H1 (cell line): Measurements from ENCODE around the gene GALNT12. TPM values are rescaled to one million over a fixed set of nuclear protein-coding genes. Genes with fewer than 3 reads are reported as not detected.

Experiments
- CTCF ChIA-PET: fragments of 300-600 bp; sonication (Branson Sonifier 250); formaldehyde crosslinking; loops from one replicate; lab custom pipeline; 2021; ENCODE audit not compliant: partially characterized antibody; lab: Charles Lee
- POLR2A ChIA-PET: fragments of 300-600 bp; sonication (Branson Sonifier 250); formaldehyde crosslinking; loops from one replicate; lab custom pipeline; 2021; ENCODE audit warnings: inconsistent platforms; ENCODE audit not compliant: partially characterized antibody; lab: Charles Lee
- DNase-seq, 2 experiments: peaks; one replicate each; pipeline versions ENCODE4 v3.0.0 to v3.0.0-alpha.2; 2010 to 2022; ENCODE audit warnings: low spot score in 2 of 2, low read depth in 1 of 2, mixed read lengths in 1 of 2
- FAIRE-seq: peaks from 2 replicates; lab custom pipeline; 2011; peaks lifted over from hg19 to GRCh38; lab: Jason Lieb, UNC
- H2AFZ ChIP-seq: 2 replicates; pipeline ENCODE4 v1.8.1; 2012; ENCODE audit warnings: low read length, inconsistent platforms
- H2AK5ac ChIP-seq: 2 replicates; pipeline ENCODE4 v1.6.1; 2013; ENCODE audit warnings: low read depth, low read length
- H2BK120ac ChIP-seq: replicated peaks from 2 replicates; pipeline ENCODE3; 2013; ENCODE audit warnings: low read depth, low read length, inconsistent platforms
- H2BK12ac ChIP-seq: 2 replicates; pipeline ENCODE4 v1.6.1; 2013; ENCODE audit warnings: low read depth, low read length
- H2BK15ac ChIP-seq: 2 replicates; pipeline ENCODE4 v1.6.1; 2013; ENCODE audit warnings: low read length
- H2BK20ac ChIP-seq: 2 replicates; pipeline ENCODE4 v1.6.1; 2013; ENCODE audit warnings: low read length
- H2BK5ac ChIP-seq: 2 replicates; pipeline ENCODE4 v1.6.1; 2013; ENCODE audit warnings: low read depth, low read length
- H3K14ac ChIP-seq: 2 replicates; pipeline ENCODE4 v1.6.1; 2013; ENCODE audit warnings: inconsistent platforms; ENCODE audit not compliant: insufficient read length
- H3K18ac ChIP-seq: 2 replicates; pipeline ENCODE4 v1.6.1; 2013; ENCODE audit warnings: low read length; ENCODE audit errors: extremely low read depth
- H3K23ac ChIP-seq: 2 replicates; pipeline ENCODE4 v1.6.1; 2013; ENCODE audit warnings: inconsistent platforms; ENCODE audit not compliant: insufficient read length
- H3K23me2 ChIP-seq: 2 replicates; pipeline ENCODE4 v1.6.1; 2013; ENCODE audit warnings: low read depth, low read length
- H3K27ac ChIP-seq: 2 replicates; pipeline ENCODE4 v1.6.1; 2011; ENCODE audit warnings: low read depth, low read length, inconsistent platforms
- H3K27me3 ChIP-seq, 4 experiments: replicated peaks in 1 of 4; 1 replicate in 1 of 4; 2 replicates in 3 of 4; pipeline versions ENCODE4 v1.6.1 to v1.8.1; 2011 to 2013; ENCODE audit warnings: low read length in 3 of 4, mild to moderate bottlenecking in 3 of 4, inconsistent platforms in 2 of 4, mixed read lengths in 2 of 4, moderate library complexity in 1 of 4; ENCODE audit not compliant: control insufficient read depth in 3 of 4, insufficient read depth in 3 of 4; ENCODE audit errors: extremely low read depth in 1 of 4
- H3K36me3 ChIP-seq, 4 experiments: 2 replicates each; pipeline versions ENCODE4 v1.6.1 to v1.8.1; 2011 to 2013; ENCODE audit warnings: mild to moderate bottlenecking in 4 of 4, low read length in 3 of 4, moderate library complexity in 2 of 4, control low read depth in 1 of 4, inconsistent platforms in 1 of 4; ENCODE audit not compliant: insufficient read depth in 4 of 4, control insufficient read depth in 2 of 4
- H3K4ac ChIP-seq: replicated peaks from 2 replicates; pipeline ENCODE3; 2013; ENCODE audit warnings: low read length, low read depth, mixed read lengths, inconsistent platforms; ENCODE audit not compliant: insufficient read length
- H3K4me1 ChIP-seq, 4 experiments: replicated peaks in 1 of 4; 1 replicate in 1 of 4; 2 replicates in 3 of 4; pipeline versions ENCODE4 v1.6.1 to v1.8.1; 2011 to 2013; ENCODE audit warnings: low read length in 3 of 4, inconsistent platforms in 2 of 4, mixed read lengths in 1 of 4; ENCODE audit not compliant: insufficient read depth in 4 of 4, control insufficient read depth in 3 of 4
- H3K4me2 ChIP-seq, 2 experiments: 2 replicates each; pipeline versions ENCODE4 v1.6.1 to v1.8.1; 2011 to 2013; ENCODE audit warnings: low read depth in 2 of 2, low read length in 2 of 2, control low read depth in 1 of 2, inconsistent platforms in 1 of 2, mild to moderate bottlenecking in 1 of 2; ENCODE audit not compliant: insufficient read depth in 1 of 2
- H3K4me3 ChIP-seq, 4 experiments: fragments of 200-600, 300-600 bp in 1 of 4; sonication (generic), shearing (Covaris generic), sonication (Bioruptor Twin) in 1 of 4; 2 replicates each; pipeline versions ENCODE4 v1.5.1 to v1.8.1; 2011 to 2016; ENCODE audit warnings: low read length in 4 of 4, low read depth in 3 of 4, control low read depth in 2 of 4, inconsistent platforms in 2 of 4, mild to moderate bottlenecking in 2 of 4, mixed read lengths in 1 of 4, moderate library complexity in 1 of 4; ENCODE audit not compliant: insufficient read depth in 2 of 4; ENCODE audit errors: extremely low read depth in 1 of 4
- H3K56ac ChIP-seq: replicated peaks from 2 replicates; pipeline ENCODE3; 2013; ENCODE audit warnings: low read depth, mild to moderate bottlenecking, mixed read lengths, low read length, inconsistent platforms; ENCODE audit not compliant: insufficient read length
- H3K79me1 ChIP-seq: 2 replicates; pipeline ENCODE4 v1.6.1; 2013; ENCODE audit warnings: low read depth, low read length, control low read depth
- H3K79me2 ChIP-seq, 2 experiments: 2 replicates each; pipeline versions ENCODE4 v1.6.1 to v1.8.1; 2012 to 2013; ENCODE audit warnings: low read length in 2 of 2, mild to moderate bottlenecking in 2 of 2, inconsistent platforms in 1 of 2; ENCODE audit not compliant: insufficient read depth in 2 of 2, control insufficient read depth in 1 of 2
- H3K9ac ChIP-seq, 4 experiments: replicated peaks in 1 of 4; 1 replicate in 1 of 4; 2 replicates in 3 of 4; pipeline versions ENCODE4 v1.6.1 to v1.8.1; 2011 to 2013; ENCODE audit warnings: low read depth in 3 of 4, low read length in 3 of 4, control low read depth in 2 of 4, mild to moderate bottlenecking in 2 of 4, moderate library complexity in 2 of 4, inconsistent platforms in 1 of 4; ENCODE audit errors: extremely low read depth in 1 of 4
- H3K9me3 ChIP-seq, 2 experiments: 2 replicates each; pipeline versions ENCODE4 v1.6.1 to v1.8.1; 2012 to 2013; ENCODE audit warnings: mild to moderate bottlenecking in 2 of 2, moderate library complexity in 2 of 2, control low read depth in 1 of 2, inconsistent platforms in 1 of 2, low read depth in 1 of 2, low read length in 1 of 2, mixed read lengths in 1 of 2; ENCODE audit not compliant: insufficient read depth in 2 of 2
- H4K20me1 ChIP-seq, 2 experiments: replicated peaks in 1 of 2; 2 replicates each; pipeline versions ENCODE3 to v1.8.1; 2011 to 2013; ENCODE audit warnings: inconsistent platforms in 2 of 2, low read length in 2 of 2, mild to moderate bottlenecking in 1 of 2; ENCODE audit not compliant: insufficient read depth in 2 of 2, control insufficient read depth in 1 of 2
- H4K5ac ChIP-seq: 2 replicates; pipeline ENCODE4 v1.6.1; 2013; ENCODE audit warnings: low read length, low read depth, mixed read lengths, inconsistent platforms; ENCODE audit not compliant: insufficient read length
- H4K8ac ChIP-seq: 2 replicates; pipeline ENCODE4 v1.8.0; 2013; ENCODE audit warnings: mild to moderate bottlenecking, moderate library complexity, low read length, inconsistent platforms; ENCODE audit not compliant: insufficient read depth; ENCODE audit errors: extremely low read depth
- H4K91ac ChIP-seq: replicated peaks from 2 replicates; pipeline ENCODE3; 2013; ENCODE audit warnings: low read length, mixed read lengths, inconsistent platforms; ENCODE audit not compliant: insufficient read length
- CBX8 ChIP-seq: fragments of 300-800, 300-1000 bp; sonication (generic); IDR thresholded peaks from 2 replicates; pipeline ENCODE4 v1.7.1; 2016; ENCODE audit warnings: low read depth, low read length, borderline replicate concordance
- FOSL1 ChIP-seq: IDR thresholded peaks from 2 replicates; pipeline ENCODE4 v1.6.1; 2011; ENCODE audit warnings: mild to moderate bottlenecking, low read depth, low read length, moderate library complexity; ENCODE audit not compliant: insufficient read depth
- HDAC6 ChIP-seq: IDR thresholded peaks from one replicate; pipeline ENCODE4 v1.7.1; 2012; ENCODE audit warnings: low read depth, mild to moderate bottlenecking, inconsistent platforms, low read length, moderate library complexity
- POLR2A ChIP-seq, 2 experiments: IDR thresholded peaks; 1 replicate in 1 of 2; 2 replicates in 1 of 2; pipeline ENCODE4 v1.6.1; 2011; ENCODE audit warnings: low read depth in 2 of 2, low read length in 2 of 2, mild to moderate bottlenecking in 2 of 2; ENCODE audit errors: control extremely low read depth in 1 of 2
- POLR2AphosphoS5 ChIP-seq: IDR thresholded peaks from 2 replicates; pipeline ENCODE4 v1.6.1; 2011; ENCODE audit warnings: low read depth, low read length
- RNF2 ChIP-seq: fragments of 200-900, 300-1000 bp; sonication (generic); IDR thresholded peaks from 2 replicates; pipeline ENCODE4 v1.7.1; 2016; ENCODE audit warnings: borderline replicate concordance, low read depth, mild to moderate bottlenecking, antibody characterized with exemption, low read length; ENCODE audit not compliant: poor library complexity, severe bottlenecking; ENCODE audit errors: missing control alignments
- SP1 ChIP-seq: IDR thresholded peaks from 2 replicates; pipeline ENCODE4 v1.6.1; 2011; ENCODE audit warnings: low read depth, low read length
- SP2 ChIP-seq: IDR thresholded peaks from 2 replicates; pipeline ENCODE4 v1.6.1; 2012; ENCODE audit warnings: mild to moderate bottlenecking, low read length, inconsistent platforms
- SRF ChIP-seq: IDR thresholded peaks from 2 replicates; pipeline ENCODE4 v1.6.1; 2011; ENCODE audit warnings: mild to moderate bottlenecking, low read depth, low read length, moderate library complexity
- TAF1 ChIP-seq: IDR thresholded peaks from 2 replicates; pipeline ENCODE4 v1.6.1; 2011; ENCODE audit warnings: mild to moderate bottlenecking, low read depth, low read length
- TAF7 ChIP-seq: optimal IDR thresholded peaks from 2 replicates; pipeline ENCODE3; 2011; ENCODE audit warnings: low read depth, mild to moderate bottlenecking, inconsistent platforms, low read length, moderate library complexity, borderline replicate concordance
- TCF12 ChIP-seq: IDR thresholded peaks from 2 replicates; pipeline ENCODE4 v1.6.1; 2011; ENCODE audit warnings: low read depth, mild to moderate bottlenecking, low read length
- TEAD4 ChIP-seq: IDR thresholded peaks from 2 replicates; pipeline ENCODE4 v1.6.1; 2012; ENCODE audit warnings: low read depth, low read length, inconsistent platforms, mixed read lengths
- WGBS, 2 experiments: shearing (Covaris generic) in 1 of 2; methylation state at CpG; one replicate each; pipeline versions ENCODE4 v1.1.6 to v1.1.7; 2013 to 2015; ENCODE audit warnings: low lambda C conversion rate in 2 of 2, mixed read lengths in 2 of 2, inconsistent platforms in 1 of 2, low coverage in 1 of 2, missing lambda C conversion rate in 1 of 2; ENCODE audit not compliant: insufficient replicate concordance in 2 of 2, insufficient coverage in 1 of 2, insufficient read length in 1 of 2; ENCODE audit errors: extremely low coverage in 1 of 2, missing lambda C conversion rate in 1 of 2; 5-methylcytosine and 5-hydroxymethylcytosine counted together
- polyA plus RNA-seq, 7 experiments: library from polyadenylated mRNA; depleted of rRNA in 3 of 7; stranded (reverse) in 5 of 7; unstranded in 2 of 7; fragments of >200 nt in 5 of 7; fragments of 200-250 nt in 2 of 7; gene quantifications; 1 replicate in 5 of 7; 2 replicates in 1 of 7; 4 replicates in 1 of 7; pipeline versions ENCODE4 v1.2.1 to v1.2.3, GENCODE V29; 2011 to 2013; ENCODE audit warnings: missing spikeins in 2 of 7, mixed read lengths in 2 of 7
- total RNA-seq: library from RNA; stranded (reverse); fragmentation: NEBNext Ultra II Directional; extraction: Animal tissue kit (Norgen Biotek cat#: 25700); gene quantifications from 2 replicates; pipeline ENCODE4 v1.2.1, GENCODE V29; 2021

The GALNT12 gene
- total and polyA plus RNA-seq, 2 of the 8 experiments (the other 6 are each of a cell fraction or from before 2014, with no cell fraction given) = 16.2 to 19.6 TPM

DNA sequence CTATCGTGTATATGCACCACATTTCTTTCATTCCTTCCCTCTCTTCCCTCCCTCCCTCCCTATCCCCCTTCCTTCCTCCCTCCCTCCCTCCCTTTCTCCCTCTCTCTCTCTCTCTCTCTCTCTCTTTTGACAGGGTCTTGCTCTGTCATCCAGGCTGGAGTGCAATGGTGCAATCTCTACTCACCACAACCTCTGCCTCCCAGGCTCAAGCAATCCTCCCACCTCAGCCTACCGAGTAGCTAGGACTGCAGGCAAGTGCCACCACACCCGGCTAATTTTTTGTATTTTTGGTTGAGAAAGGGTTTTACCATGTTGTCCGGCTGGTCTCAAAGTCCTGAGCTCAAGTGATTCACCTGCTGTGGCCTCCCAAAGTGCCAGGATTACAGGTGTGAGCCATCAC lies 10.0 kb upstream of the GALNT12 start:
- Histone ChIP-seq H4K5ac (no peak overlapping the region), H3K27ac (no peak overlapping the region), H3K14ac (no peak overlapping the region), H3K4ac (no peak overlapping the region), H4K91ac (no peak overlapping the region), H2BK120ac (no peak overlapping the region), H2BK5ac (no peak overlapping the region), H2BK15ac (no peak overlapping the region), H2BK20ac (no peak overlapping the region), H3K36me3 (no peaks in the 10 kb centered on the region), H3K9me3 (no peaks in the 10 kb centered on the region), H4K8ac (no peak overlapping the region), H3K9ac (no peak overlapping the region), H3K23me2 (peaks cover 7% of the 10 kb centered on the region; the same call in 1 of the 2 replicates), H2BK12ac (no peak overlapping the region), H3K4me1 (peaks cover 0 to 16% (median 1%) of the 10 kb centered on the region in 4 experiments; a peak in 5 of 7 replicates), H3K23ac (no peak overlapping the region), H2AFZ (no peak overlapping the region), H3K4me2 (peak overlapping the region in 1 of 2 experiments; percentile 77; a peak in 1 of 4 replicates), H2AK5ac (no peak overlapping the region), H3K79me1 (peaks cover 12% of the 10 kb centered on the region), H3K56ac (no peak overlapping the region), H4K20me1 (peaks cover 7% of the 10 kb centered on the region in 2 experiments), H3K27me3 (no peaks in the 10 kb centered on the region; a peak in 1 of 7 replicates), H3K4me3 (no peak overlapping the region), H3K79me2 (peaks cover 0 to 29% of the 10 kb centered on the region in 2 experiments; a peak in 3 of 4 replicates), H3K18ac (no peak overlapping the region)
- FAIRE-seq (no peak), DNase-seq (no peak)
- ChIA-PET POLR2A (interaction anchor here (3.2 kb wide), 1 partner anchor 9 kb away, joined by 16 read pairs; no protein-coding TSS in a partner anchor), CTCF (interaction anchor here (0.8 to 1.9 kb wide), 4 partner anchors 9 to 51 kb away, joined by 3 to 8 read pairs (median 3); partner anchors contain the start of gene GALNT12)
- 100% methylated on average over 2 of the region's 4 CpGs; no CpG with 5 or more reads in 1 of the 2 experiments for WGBS, 2 experiments
- TF ChIP-seq POLR2AphosphoS5 = no peak
- TF ChIP-seq SP1 = no peak
- no peak for TF ChIP-seq TAF7
- TF ChIP-seq CBX8 = no peak
- TF ChIP-seq SRF = no peak
- TF ChIP-seq TCF12 = no peak
- TF ChIP-seq POLR2A (IDR thresholded peaks at IDR 0.05; ENCODE audit: control extremely low read depth in 1 of 2, low read depth in 2 of 2, low read length in 2 of 2) = no peak
- TF ChIP-seq RNF2 = no peak
- no peak for TF ChIP-seq SP2
- no peak for TF ChIP-seq TAF1
- no peak for TF ChIP-seq HDAC6
- TF ChIP-seq TEAD4 = no peak
- no peak for TF ChIP-seq FOSL1
